ENCODE data around the gene CRYGN. TPM values are rescaled to one million over a fixed set of nuclear protein-coding genes. Genes with fewer than 3 reads are reported as not detected.

CRYGN gene
- total and polyA plus RNA-seq, 2 experiments from 2014 or later: 0.59 to 1.5 TPM

DNA sequence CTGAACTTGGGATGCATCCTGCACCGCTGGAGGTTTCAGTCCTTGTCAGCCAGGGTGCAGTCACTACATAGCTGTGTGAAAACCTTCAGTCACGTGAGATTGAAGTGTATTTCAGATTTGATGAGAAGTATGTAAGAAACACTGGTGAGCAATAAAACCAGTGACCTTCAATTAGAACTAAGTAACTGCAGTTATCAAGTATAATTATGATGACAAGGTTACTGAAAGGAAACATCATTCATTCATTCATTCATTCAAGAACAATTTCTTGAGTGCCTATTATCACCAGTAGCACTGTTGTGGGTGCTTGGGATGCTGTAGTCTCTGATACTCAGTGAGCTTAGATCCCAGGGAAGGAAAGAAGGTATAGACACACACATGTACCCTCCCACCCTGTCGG, 46.1 kb upstream of the CRYGN start (continued):
- TF ChIP-seq REST (IDR thresholded peaks at IDR 0.05; ENCODE audit: unreplicated experiment) (no peak), POLR2AphosphoS5 (IDR thresholded peaks at IDR 0.05; ENCODE audit: low read depth) (no peak), JUNB (IDR thresholded peaks at IDR 0.05; ENCODE audit: unreplicated experiment) (no peak)
- TF ChIP-seq, protein P1, sequence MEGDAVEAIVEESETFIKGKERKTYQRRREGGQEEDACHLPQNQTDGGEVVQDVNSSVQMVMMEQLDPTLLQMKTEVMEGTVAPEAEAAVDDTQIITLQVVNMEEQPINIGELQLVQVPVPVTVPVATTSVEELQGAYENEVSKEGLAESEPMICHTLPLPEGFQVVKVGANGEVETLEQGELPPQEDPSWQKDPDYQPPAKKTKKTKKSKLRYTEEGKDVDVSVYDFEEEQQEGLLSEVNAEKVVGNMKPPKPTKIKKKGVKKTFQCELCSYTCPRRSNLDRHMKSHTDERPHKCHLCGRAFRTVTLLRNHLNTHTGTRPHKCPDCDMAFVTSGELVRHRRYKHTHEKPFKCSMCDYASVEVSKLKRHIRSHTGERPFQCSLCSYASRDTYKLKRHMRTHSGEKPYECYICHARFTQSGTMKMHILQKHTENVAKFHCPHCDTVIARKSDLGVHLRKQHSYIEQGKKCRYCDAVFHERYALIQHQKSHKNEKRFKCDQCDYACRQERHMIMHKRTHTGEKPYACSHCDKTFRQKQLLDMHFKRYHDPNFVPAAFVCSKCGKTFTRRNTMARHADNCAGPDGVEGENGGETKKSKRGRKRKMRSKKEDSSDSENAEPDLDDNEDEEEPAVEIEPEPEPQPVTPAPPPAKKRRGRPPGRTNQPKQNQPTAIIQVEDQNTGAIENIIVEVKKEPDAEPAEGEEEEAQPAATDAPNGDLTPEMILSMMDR (conservative IDR thresholded peaks at IDR 0.05; ENCODE audit: low read depth in 2 of 2): no peak

- Mint-ChIP-seq H3K4me3 (no peak overlapping the region), H3K27ac (no peak overlapping the region), H3K27me3 (ENCODE audit: insufficient read depth, low read depth, poor library complexity) (no peaks in the 10 kb centered on the region), H3K4me1 (peaks cover 32% of the 10 kb centered on the region; the same call in 2 of the 3 replicates), H3K9me3 (no peaks in the 10 kb centered on the region), H3K36me3 (ENCODE audit: low read depth) (peaks cover 80% of the 10 kb centered on the region)
- no peak overlapping the region for H2AFZ ChIP-seq
- H3K4me1 ChIP-seq (ENCODE audit: insufficient read depth): 0 out of 2 replicates have a peak, but pooled peaks cover 10% of the 10 kb centered on the region
- no peak overlapping the region for H3K27ac ChIP-seq (ENCODE audit: low read depth)
- H3K27me3 ChIP-seq (ENCODE audit: insufficient read depth): no peaks in the 10 kb centered on the region
- ATAC-seq (no peak), DNase-seq (ENCODE audit: low spot score) (no peak)
- H3K4me3 ChIP-seq: no peak overlapping the region
- peaks cover 94% of the 10 kb centered on the region for H3K79me2 ChIP-seq (replicated peaks; ENCODE audit: insufficient read depth)
- H3K9me2 ChIP-seq (ENCODE audit: insufficient read depth): no peaks in the 10 kb centered on the region
- peaks cover 29% of the 10 kb centered on the region for H4K20me1 ChIP-seq (replicated peaks; ENCODE audit: insufficient read depth)
- peaks cover 9% of the 10 kb centered on the region for H3K36me3 ChIP-seq (ENCODE audit: insufficient read depth)
- H3F3A ChIP-seq (replicated peaks; ENCODE audit: low read depth): peaks cover 5% of the 10 kb centered on the region; the same call in 1 of the 2 replicates
- no peak overlapping the region for H3K4me2 ChIP-seq
- TF ChIP-seq ZNF114 (CRISPR knock-in tag; IDR thresholded peaks at IDR 0.05): no peak
- no peak for TF ChIP-seq JUNB (IDR thresholded peaks at IDR 0.05; ENCODE audit: unreplicated experiment)
- no peak for TF ChIP-seq ZNF331 (CRISPR knock-in tag; IDR thresholded peaks at IDR 0.05; ENCODE audit: low read depth)
- TF ChIP-seq POLR2AphosphoS5 (IDR thresholded peaks at IDR 0.05; ENCODE audit: low read depth): no peak
- no peak for TF ChIP-seq EZH2phosphoT487 (IDR thresholded peaks at IDR 0.05; ENCODE audit: unreplicated experiment)
- TF ChIP-seq, protein P1 (conservative IDR thresholded peaks at IDR 0.05; ENCODE audit: low read depth in 2 of 2): no peak
- no peak for TF ChIP-seq STAT1 (IDR thresholded peaks at IDR 0.05; ENCODE audit: unreplicated experiment)
- TF ChIP-seq NANOG (IDR thresholded peaks at IDR 0.05; ENCODE audit: borderline replicate concordance): no peak
- TF ChIP-seq EZH2 (IDR thresholded peaks at IDR 0.05; ENCODE audit: low read depth, unreplicated experiment): no peak
Observed at GRCh38 chr7:151484971-151485707, 45.2 kb upstream of the CRYGN start.

Measured in GM23338 (cell line).